PC-9 (cell line): ENCODE measurements around the gene TIMM8A.
"Not testable (repeated sequence)": the region's sequence is repeated elsewhere in the genome, so short reads cannot be mapped to it uniquely, and the experiment has no call there.

Experiments used
- EZH2 ChIP-seq: fragments of 200-600 bp; sonication (generic); IDR thresholded peaks from 2 replicates; pipeline ENCODE4 v1.8.0; 2017; ENCODE audit warnings: antibody characterized with exemption, low read depth
- TF ChIP-seq, protein P1 (sequence below): fragments of 200-600 bp; sonication (generic); conservative IDR thresholded peaks from 2 replicates; pipeline ENCODE4 v1.6.1; 2017; ENCODE audit warnings: mixed run types, antibody characterized with exemption, mild to moderate bottlenecking, moderate library complexity

DNA sequence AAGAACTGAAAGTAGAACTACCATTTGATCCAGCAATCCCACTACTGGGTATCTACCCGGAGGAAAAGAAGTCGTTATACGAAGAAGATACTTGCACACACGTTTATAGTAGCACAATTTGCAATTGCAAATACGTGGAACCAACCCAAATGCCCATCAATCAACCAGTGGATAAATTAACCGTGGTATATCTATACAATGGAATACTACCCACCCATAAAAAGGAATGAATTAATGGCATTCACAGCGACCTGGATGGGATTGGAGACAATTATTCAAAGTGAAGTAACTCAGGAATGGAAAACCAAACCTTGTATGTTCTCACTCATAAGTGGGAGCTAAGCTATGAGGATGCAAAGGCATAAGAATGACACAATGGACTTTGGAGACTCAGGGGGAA is 14.2 kb downstream of the TIMM8A start:
- TF ChIP-seq, protein P1, sequence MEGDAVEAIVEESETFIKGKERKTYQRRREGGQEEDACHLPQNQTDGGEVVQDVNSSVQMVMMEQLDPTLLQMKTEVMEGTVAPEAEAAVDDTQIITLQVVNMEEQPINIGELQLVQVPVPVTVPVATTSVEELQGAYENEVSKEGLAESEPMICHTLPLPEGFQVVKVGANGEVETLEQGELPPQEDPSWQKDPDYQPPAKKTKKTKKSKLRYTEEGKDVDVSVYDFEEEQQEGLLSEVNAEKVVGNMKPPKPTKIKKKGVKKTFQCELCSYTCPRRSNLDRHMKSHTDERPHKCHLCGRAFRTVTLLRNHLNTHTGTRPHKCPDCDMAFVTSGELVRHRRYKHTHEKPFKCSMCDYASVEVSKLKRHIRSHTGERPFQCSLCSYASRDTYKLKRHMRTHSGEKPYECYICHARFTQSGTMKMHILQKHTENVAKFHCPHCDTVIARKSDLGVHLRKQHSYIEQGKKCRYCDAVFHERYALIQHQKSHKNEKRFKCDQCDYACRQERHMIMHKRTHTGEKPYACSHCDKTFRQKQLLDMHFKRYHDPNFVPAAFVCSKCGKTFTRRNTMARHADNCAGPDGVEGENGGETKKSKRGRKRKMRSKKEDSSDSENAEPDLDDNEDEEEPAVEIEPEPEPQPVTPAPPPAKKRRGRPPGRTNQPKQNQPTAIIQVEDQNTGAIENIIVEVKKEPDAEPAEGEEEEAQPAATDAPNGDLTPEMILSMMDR: not testable (repeated sequence)
- TF ChIP-seq EZH2: not testable (repeated sequence)
